CD4-positive, alpha-beta T cell (primary cell): ENCODE results near the gene PGBD1. TPM values are rescaled to one million over a fixed set of nuclear protein-coding genes. Genes with fewer than 3 reads are reported as not detected.
A peak's percentile ranks its signal among the peaks of the same experiment; 100 is the strongest.

Experiments used
- ATAC-seq: fragments of 200-7000 bp; cut with Tn5 transposase; one replicate; pipeline ENCODE4 v1.10.0; 2022; ENCODE audit warnings: mild to moderate bottlenecking; ENCODE audit not compliant: poor library complexity
- CTCF ChIA-PET: fragments of 350-600 bp; sonication (Branson Sonifier 250); formaldehyde crosslinking; loops from one replicate; lab custom pipeline; 2021; ENCODE audit warnings: antibody characterized with exemption, inconsistent platforms; lab: Charles Lee
- POLR2A ChIA-PET: fragments of 350-600 bp; sonication (Branson Sonifier 250); formaldehyde crosslinking; loops from one replicate; lab custom pipeline; 2021; ENCODE audit warnings: antibody characterized with exemption, inconsistent platforms; lab: Charles Lee
- DNase-seq, 14 experiments: peaks; one replicate each; pipeline ENCODE4 v3.0.0-alpha.2; 2013 to 2020; ENCODE audit warnings: mixed read lengths in 2 of 14
- H3K27ac ChIP-seq, 2 donors: one replicate each; pipeline versions ENCODE4 v1.5.1 to v1.7.0; 2013; ENCODE audit warnings: low read length in 2 of 2, low read depth in 1 of 2, mild to moderate bottlenecking in 1 of 2
- H3K27me3 ChIP-seq, 2 experiments: 1 replicate in 1 of 2; 2 replicates in 1 of 2; pipeline versions ENCODE4 v1.6.1 to v1.7.0; 2013; ENCODE audit warnings: low read length in 2 of 2, control low read depth in 1 of 2, mild to moderate bottlenecking in 1 of 2, moderate library complexity in 1 of 2; ENCODE audit not compliant: insufficient read depth in 2 of 2, control insufficient read depth in 1 of 2
- H3K36me3 ChIP-seq: one replicate; pipeline ENCODE4 v1.6.1; 2013; ENCODE audit warnings: low read length, control low read depth; ENCODE audit not compliant: insufficient read depth
- H3K4me1 ChIP-seq: one replicate; pipeline ENCODE4 v1.6.1; 2013; ENCODE audit warnings: low read length, control low read depth; ENCODE audit not compliant: insufficient read depth
- H3K4me3 ChIP-seq: one replicate; pipeline ENCODE4 v1.5.1; 2013; ENCODE audit warnings: mild to moderate bottlenecking, low read length, moderate library complexity
- H3K9me3 ChIP-seq, 2 experiments: 1 replicate in 1 of 2; 2 replicates in 1 of 2; pipeline versions ENCODE4 v1.6.1 to v1.7.0; 2013; ENCODE audit warnings: low read length in 2 of 2, mild to moderate bottlenecking in 2 of 2, control low read depth in 1 of 2, moderate library complexity in 1 of 2; ENCODE audit not compliant: control insufficient read depth in 1 of 2, insufficient read depth in 1 of 2
- H3K27ac Mint-ChIP-seq: one replicate; pipeline ENCODE4 v1.8.0; 2020; ENCODE audit warnings: mixed read lengths
- H3K27me3 Mint-ChIP-seq: one replicate; pipeline ENCODE4 v1.8.0; 2021; ENCODE audit warnings: mixed read lengths
- H3K36me3 Mint-ChIP-seq: one replicate; pipeline ENCODE4 v1.8.0; 2021; ENCODE audit warnings: low read depth, mixed read lengths
- H3K4me1 Mint-ChIP-seq: one replicate; pipeline ENCODE4 v1.8.0; 2021; ENCODE audit warnings: low read depth, mixed read lengths
- H3K4me3 Mint-ChIP-seq: one replicate; pipeline ENCODE4 v1.8.0; 2020; ENCODE audit warnings: mild to moderate bottlenecking, mixed read lengths
- H3K9me3 Mint-ChIP-seq: one replicate; pipeline ENCODE4 v1.8.0; 2020; ENCODE audit warnings: mixed read lengths
- intact Hi-C, 2 experiments: fragments of 100-400 bp; cut with DNase I in 1 of 2; cut with micrococcal nuclease in 1 of 2; formaldehyde crosslinking; loops; one replicate each; pipeline versions ENCODE4 v1.15.1 to v1.9.0; 2023 to 2025; cut with DNase I, micrococcal nuclease
- total RNA-seq, 174 experiments: library from RNA in 2 of 174; stranded (reverse) in 2 of 174; gene quantifications; one replicate each; pipeline ENCODE4 v1.2.3 and lab custom pipeline; 2021 to 2026
- TF ChIP-seq, protein P1 (sequence below): fragments of 200-600 bp; IDR thresholded peaks from one replicate; pipeline ENCODE4 v1.8.0; 2022; ENCODE audit warnings: antibody characterized with exemption, mild to moderate bottlenecking

PGBD1 gene
- total RNA-seq, 2 experiments from 2014 or later: 1.3 to 1.4 TPM

- intact Hi-C loops: loop anchor here in 1 of 2 experiments (10.0 kb wide), 1 partner anchor 111 kb away; the partner anchor contains the start of gene ZSCAN23
- Histone ChIP-seq H3K9me3 (peaks cover 0 to 4% of the 10 kb centered on the region in 2 experiments), H3K27me3 (no peaks in the 10 kb centered on the region), H3K36me3 (no peaks in the 10 kb centered on the region), H3K4me3 (no peak overlapping the region), H3K4me1 (peaks cover 23% of the 10 kb centered on the region), H3K27ac (no peak overlapping the region)
- DNase-seq (no peak), ATAC-seq (no peak)
- no peak overlapping the region for H3K27ac Mint-ChIP-seq
- H3K4me3 Mint-ChIP-seq: peak overlapping the region; percentile 76
- CTCF ChIA-PET: interaction anchor here (0.6 kb wide), 1 partner anchor 65 kb away, joined by 3 read pairs; no protein-coding TSS in a partner anchor
- peaks cover 3% of the 10 kb centered on the region for H3K9me3 Mint-ChIP-seq
- no peaks in the 10 kb centered on the region for H3K27me3 Mint-ChIP-seq
- TF ChIP-seq, protein P1, sequence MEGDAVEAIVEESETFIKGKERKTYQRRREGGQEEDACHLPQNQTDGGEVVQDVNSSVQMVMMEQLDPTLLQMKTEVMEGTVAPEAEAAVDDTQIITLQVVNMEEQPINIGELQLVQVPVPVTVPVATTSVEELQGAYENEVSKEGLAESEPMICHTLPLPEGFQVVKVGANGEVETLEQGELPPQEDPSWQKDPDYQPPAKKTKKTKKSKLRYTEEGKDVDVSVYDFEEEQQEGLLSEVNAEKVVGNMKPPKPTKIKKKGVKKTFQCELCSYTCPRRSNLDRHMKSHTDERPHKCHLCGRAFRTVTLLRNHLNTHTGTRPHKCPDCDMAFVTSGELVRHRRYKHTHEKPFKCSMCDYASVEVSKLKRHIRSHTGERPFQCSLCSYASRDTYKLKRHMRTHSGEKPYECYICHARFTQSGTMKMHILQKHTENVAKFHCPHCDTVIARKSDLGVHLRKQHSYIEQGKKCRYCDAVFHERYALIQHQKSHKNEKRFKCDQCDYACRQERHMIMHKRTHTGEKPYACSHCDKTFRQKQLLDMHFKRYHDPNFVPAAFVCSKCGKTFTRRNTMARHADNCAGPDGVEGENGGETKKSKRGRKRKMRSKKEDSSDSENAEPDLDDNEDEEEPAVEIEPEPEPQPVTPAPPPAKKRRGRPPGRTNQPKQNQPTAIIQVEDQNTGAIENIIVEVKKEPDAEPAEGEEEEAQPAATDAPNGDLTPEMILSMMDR: no peak
- H3K36me3 Mint-ChIP-seq: peaks cover 7% of the 10 kb centered on the region
- H3K4me1 Mint-ChIP-seq: peaks cover 5% of the 10 kb centered on the region
- POLR2A ChIA-PET: interaction anchor here (0.7 kb wide), 1 partner anchor 67 kb away, joined by 3 read pairs; the partner anchor contains the start of gene ZSCAN26
Measured at GRCh38 chr6:28333599-28334018, 52.2 kb downstream of the PGBD1 start.

DNA sequence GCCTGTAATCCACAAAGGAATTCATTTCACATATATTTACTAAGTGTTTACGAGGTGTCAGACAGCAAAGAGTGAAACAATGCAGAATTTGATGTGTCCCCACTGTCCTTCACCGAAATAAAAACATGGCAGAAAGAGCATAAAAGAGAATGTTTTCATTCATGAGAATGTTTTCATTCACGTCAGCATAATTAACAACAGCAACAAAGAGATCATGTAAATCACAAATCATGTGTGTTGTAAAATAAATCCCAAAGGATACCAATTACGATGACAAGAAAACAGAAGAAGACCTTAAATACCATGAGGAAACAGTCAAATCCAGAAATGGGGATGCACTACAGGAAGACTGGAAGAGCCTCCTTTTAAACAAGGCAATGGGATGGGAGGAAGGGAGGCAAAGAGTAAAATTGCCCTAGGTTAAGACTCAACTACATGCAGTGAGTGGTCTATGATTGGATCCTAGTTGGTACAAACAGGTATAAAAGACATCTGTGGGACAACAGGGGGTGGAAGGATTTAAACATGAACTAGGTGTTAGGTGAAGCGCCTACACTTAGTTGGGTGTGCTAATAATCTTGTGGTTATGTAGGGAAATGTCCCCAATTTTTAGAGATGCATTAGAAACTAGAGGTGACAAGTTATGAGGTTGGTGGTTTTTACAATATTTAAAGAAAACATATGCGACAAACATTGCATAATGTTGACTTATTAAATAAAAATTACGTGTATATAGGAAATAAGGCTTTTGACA is 53.1 kb downstream of the PGBD1 start:
- Histone ChIP-seq H3K36me3 (no peaks in the 10 kb centered on the region), H3K4me3 (no peak overlapping the region), H3K9me3 (no peaks in the 10 kb centered on the region), H3K27me3 (no peaks in the 10 kb centered on the region), H3K4me1 (peaks cover 23% of the 10 kb centered on the region), H3K27ac (peak overlapping the region; percentile 36 to 81)
- Mint-ChIP-seq H3K4me1 (peaks cover 5% of the 10 kb centered on the region), H3K27me3 (no peaks in the 10 kb centered on the region), H3K36me3 (no peaks in the 10 kb centered on the region), H3K9me3 (no peaks in the 10 kb centered on the region), H3K27ac (no peak overlapping the region), H3K4me3 (no peak overlapping the region)
- intact Hi-C loops: loop anchor here in 1 of 2 experiments (10.0 kb wide), 1 partner anchor 110 kb away; the partner anchor contains the start of gene ZSCAN23
- POLR2A ChIA-PET: interaction anchor here (0.7 to 2.2 kb wide), 7 partner anchors 15 to 498 kb away, joined by 3 to 18 read pairs (median 7); partner anchors contain the start of genes ZKSCAN3, ZKSCAN8 and ZSCAN26
- CTCF ChIA-PET: interaction anchor here (0.6 to 3.6 kb wide), 2 partner anchors 21 to 65 kb away, joined by 3 to 17 read pairs; no protein-coding TSS in a partner anchor
- DNase-seq: peak in 1 of 14 experiments; percentile 12
- TF ChIP-seq, protein P1: no peak
- ATAC-seq: no peak

- DNase-seq: no peak
- H3K4me3 ChIP-seq: peak overlapping the region; percentile 65
- H3K36me3 Mint-ChIP-seq: no peaks in the 10 kb centered on the region
- no peaks in the 10 kb centered on the region for H3K36me3 ChIP-seq
- ChIA-PET POLR2A (interaction anchor here (0.6 to 2.2 kb wide), 17 partner anchors 12 to 561 kb away, joined by 3 to 18 read pairs (median 5); partner anchors contain the start of genes ZKSCAN3, ZKSCAN4, ZKSCAN8 and ZSCAN16), CTCF (interaction anchor here (1.3 to 3.6 kb wide), 2 partner anchors 21 to 65 kb away, joined by 4 to 17 read pairs; no protein-coding TSS in a partner anchor)
- peak; percentile 16 for ATAC-seq
- peaks cover 5% of the 10 kb centered on the region for H3K4me1 Mint-ChIP-seq
- peak overlapping the region; percentile 81 to 85 for H3K27ac ChIP-seq
- no peaks in the 10 kb centered on the region for H3K9me3 ChIP-seq
- intact Hi-C loops: loop anchor here in 1 of 2 experiments (10.0 kb wide), 1 partner anchor 110 kb away; the partner anchor contains the start of gene ZSCAN23
- TF ChIP-seq, protein P1: no peak
- peaks cover 23% of the 10 kb centered on the region for H3K4me1 ChIP-seq
- H3K27me3 ChIP-seq: no peaks in the 10 kb centered on the region
- H3K9me3 Mint-ChIP-seq: no peaks in the 10 kb centered on the region
- H3K4me3 Mint-ChIP-seq: no peak overlapping the region
- H3K27me3 Mint-ChIP-seq: no peaks in the 10 kb centered on the region
- no peak overlapping the region for H3K27ac Mint-ChIP-seq
Measured at GRCh38 chr6:28335040-28335563, 53.7 kb downstream of the PGBD1 start.
